Measurements from ENCODE around the gene HSPA5.

The HSPA5 gene

DNA sequence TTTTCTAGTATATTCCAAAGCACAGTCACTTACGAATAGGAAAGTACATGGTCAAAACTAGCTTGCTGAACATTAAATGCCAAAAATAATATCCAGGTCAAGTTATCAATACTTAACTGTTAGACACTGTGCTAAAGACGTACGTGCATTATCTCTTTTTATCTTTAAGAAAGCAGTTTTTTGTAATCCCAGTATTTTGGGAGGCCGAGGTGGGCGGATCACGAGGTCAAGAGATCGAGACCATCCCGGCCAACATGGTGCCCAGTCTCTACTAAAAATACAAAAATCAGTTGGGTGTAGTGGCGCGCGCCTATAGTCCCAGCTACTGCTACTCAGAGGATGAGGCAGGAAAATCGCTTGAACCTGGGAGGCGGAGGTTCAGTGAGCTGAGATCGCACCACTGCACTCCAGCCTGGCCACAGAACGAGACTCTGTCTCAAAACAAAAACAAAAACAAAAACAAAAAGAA lies 2.7 kb upstream of the HSPA5 start:
- Histone ChIP-seq H3K36me3 (replicated peaks; ENCODE audit: low read depth, low read length) (peaks cover 19% of the 10 kb centered on the region), H3K9me3 (ENCODE audit: insufficient read depth, low read length) (no peaks in the 10 kb centered on the region), H3K4me2 (ENCODE audit: low read length) (no peak overlapping the region), H2AFZ (ENCODE audit: low read depth, low read length) (no peak overlapping the region), H3K4me1 (ENCODE audit: low read length) (peaks cover 16% of the 10 kb centered on the region), H3K4me3 (ENCODE audit: low read length) (no peak overlapping the region), H3K27me3 (ENCODE audit: low read depth, low read length) (no peaks in the 10 kb centered on the region), H3K79me2 (ENCODE audit: low read length) (peaks cover 34% of the 10 kb centered on the region), H3K9ac (ENCODE audit: low read length) (no peak overlapping the region), H4K20me1 (ENCODE audit: insufficient read depth, low read length) (peaks cover 13% of the 10 kb centered on the region; the same call in 1 of the 2 replicates), H3K27ac (ENCODE audit: low read length) (no peak overlapping the region)
- TF ChIP-seq CTCF (IDR thresholded peaks at IDR 0.05; ENCODE audit: low read depth, low read length) (no peak), EZH2phosphoT487 (IDR thresholded peaks at IDR 0.05; ENCODE audit: low read depth) (no peak)

DNA sequence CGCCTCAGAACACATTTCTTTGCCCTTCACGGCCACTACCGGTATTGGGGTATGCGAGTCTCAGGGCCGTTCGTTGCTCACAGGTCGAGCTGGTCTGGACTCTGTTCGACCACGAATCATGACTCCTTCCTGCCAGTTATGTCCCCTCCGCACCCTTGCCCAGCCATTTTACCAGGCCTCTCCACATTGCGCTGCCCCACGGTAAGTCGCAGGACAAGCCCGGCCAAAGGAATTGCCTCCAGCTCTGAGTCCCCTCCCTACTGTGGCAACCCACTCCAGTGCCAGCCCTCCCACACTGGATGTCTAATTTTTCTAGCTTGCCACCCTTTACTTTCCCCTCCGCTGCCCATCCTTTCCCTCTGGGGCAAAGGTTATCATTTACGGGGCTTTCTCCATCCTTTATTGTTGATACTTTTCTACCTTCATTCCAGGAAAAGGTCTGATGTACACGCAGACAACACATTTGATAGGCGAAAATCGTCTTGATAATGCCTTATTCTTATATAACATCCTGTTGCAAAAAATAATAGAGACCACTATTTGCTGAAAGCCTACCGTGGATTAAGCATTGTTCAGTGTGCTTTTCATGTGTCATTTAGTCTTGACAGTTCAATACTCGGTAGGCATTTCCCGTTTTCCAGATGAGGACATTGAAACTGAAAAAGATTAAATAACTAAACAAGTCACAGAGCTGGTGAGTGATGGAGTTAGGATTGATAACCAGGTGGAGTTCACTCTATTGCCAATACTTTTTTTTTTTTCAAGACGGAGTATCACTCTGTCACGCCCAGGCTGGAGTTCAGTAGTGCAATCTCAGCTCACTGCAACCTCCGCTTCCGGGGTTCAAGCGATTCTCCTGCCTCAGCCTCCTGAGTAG lies 958 bp upstream of the HSPA5 start:
- Histone ChIP-seq H3K4me3 (ENCODE audit: low read length) (peak overlapping the region; percentile 82), H2AFZ (ENCODE audit: low read depth, low read length) (no peak overlapping the region), H3K4me1 (ENCODE audit: low read length) (peaks cover 24% of the 10 kb centered on the region), H3K79me2 (ENCODE audit: low read length) (peaks cover 51% of the 10 kb centered on the region), H3K36me3 (replicated peaks; ENCODE audit: low read depth, low read length) (peaks cover 35% of the 10 kb centered on the region), H4K20me1 (ENCODE audit: insufficient read depth, low read length) (peaks cover 30% of the 10 kb centered on the region), H3K9me3 (ENCODE audit: insufficient read depth, low read length) (no peaks in the 10 kb centered on the region), H3K27me3 (ENCODE audit: low read depth, low read length) (no peaks in the 10 kb centered on the region), H3K9ac (ENCODE audit: low read length) (peak overlapping the region; percentile 93), H3K4me2 (ENCODE audit: low read length) (peak overlapping the region; percentile 94), H3K27ac (ENCODE audit: low read length) (peak overlapping the region; percentile 55)
- no peak for TF ChIP-seq EZH2phosphoT487 (IDR thresholded peaks at IDR 0.05; ENCODE audit: low read depth)
- TF ChIP-seq CTCF (IDR thresholded peaks at IDR 0.05; ENCODE audit: low read depth, low read length), result no peak

DNA sequence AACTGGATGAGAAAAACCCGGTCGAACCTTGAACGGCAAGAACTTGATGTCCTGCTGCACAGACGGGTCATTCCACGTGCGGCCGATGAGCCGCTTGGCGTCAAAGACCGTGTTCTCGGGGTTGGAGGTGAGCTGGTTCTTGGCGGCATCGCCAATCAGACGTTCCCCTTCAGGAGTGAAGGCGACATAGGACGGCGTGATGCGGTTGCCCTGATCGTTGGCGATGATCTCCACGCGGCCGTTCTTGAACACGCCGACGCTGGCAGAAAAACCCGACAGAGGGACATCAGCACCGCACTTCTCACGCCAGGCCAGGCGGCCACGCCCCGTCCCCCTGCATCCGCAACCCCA lies 519 bp downstream of the HSPA5 start:
- Histone ChIP-seq H3K36me3 (replicated peaks; ENCODE audit: low read depth, low read length) (peaks cover 44% of the 10 kb centered on the region), H3K9me3 (ENCODE audit: insufficient read depth, low read length) (no peaks in the 10 kb centered on the region), H3K27me3 (ENCODE audit: low read depth, low read length) (no peaks in the 10 kb centered on the region), H3K4me1 (ENCODE audit: low read length) (peaks cover 24% of the 10 kb centered on the region), H3K27ac (ENCODE audit: low read length) (peak overlapping the region; percentile 72), H3K79me2 (ENCODE audit: low read length) (peaks cover 66% of the 10 kb centered on the region), H4K20me1 (ENCODE audit: insufficient read depth, low read length) (peaks cover 44% of the 10 kb centered on the region), H3K9ac (ENCODE audit: low read length) (peak overlapping the region; percentile 99), H2AFZ (ENCODE audit: low read depth, low read length) (no peak overlapping the region; the same call in 1 of the 2 replicates), H3K4me3 (ENCODE audit: low read length) (peak overlapping the region; percentile 96), H3K4me2 (ENCODE audit: low read length) (peak overlapping the region; percentile 66)
- TF ChIP-seq EZH2phosphoT487 (IDR thresholded peaks at IDR 0.05; ENCODE audit: low read depth) (no peak), CTCF (IDR thresholded peaks at IDR 0.05; ENCODE audit: low read depth, low read length) (no peak)

Data from OCI-LY3 (cell line).